ENCODE data around the gene TMEM234.
A peak's percentile ranks its signal among the peaks of the same experiment; 100 is the strongest.

The TMEM234 gene

DNA sequence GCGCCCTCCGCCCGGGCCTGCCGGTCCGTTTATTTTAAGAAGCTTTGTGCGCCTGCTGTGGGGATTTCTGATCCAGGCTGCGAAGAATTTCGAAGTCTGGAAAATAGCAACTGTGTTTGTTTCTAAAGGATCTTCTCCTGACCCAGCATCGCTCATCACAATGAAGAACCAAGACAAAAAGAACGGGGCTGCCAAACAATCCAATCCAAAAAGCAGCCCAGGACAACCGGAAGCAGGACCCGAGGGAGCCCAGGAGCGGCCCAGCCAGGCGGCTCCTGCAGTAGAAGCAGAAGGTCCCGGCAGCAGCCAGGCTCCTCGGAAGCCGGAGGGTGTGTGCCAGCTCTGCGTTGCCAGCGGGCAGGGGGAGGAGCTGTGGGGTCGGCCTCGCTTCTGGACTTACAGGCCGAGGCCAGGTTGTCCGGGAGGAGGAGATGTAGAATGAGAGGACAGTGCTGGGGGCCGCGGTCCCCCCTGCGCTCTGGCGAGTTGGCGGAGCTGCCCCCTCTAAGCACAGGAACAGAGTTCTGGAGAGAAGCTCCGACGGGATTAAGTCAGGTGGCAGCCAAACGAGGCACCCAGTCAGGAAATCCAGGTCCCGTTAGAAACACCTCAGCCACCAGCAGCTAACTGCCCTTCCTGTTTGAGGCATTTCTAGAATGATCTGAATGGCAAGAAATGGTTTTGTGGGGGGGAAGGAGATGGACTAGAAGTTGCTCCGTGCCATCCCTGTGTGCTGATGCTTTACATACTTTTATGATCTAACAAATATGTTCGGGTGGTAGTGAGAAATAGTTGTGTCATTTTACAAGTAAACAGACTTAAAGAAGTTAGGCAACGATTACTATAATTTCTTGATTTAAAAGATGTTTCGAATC is 41.7 kb downstream of the TMEM234 start:
- DNase-seq (ENCODE audit: low read depth in 1 of 2, low spot score in 1 of 2): no peak

DNA sequence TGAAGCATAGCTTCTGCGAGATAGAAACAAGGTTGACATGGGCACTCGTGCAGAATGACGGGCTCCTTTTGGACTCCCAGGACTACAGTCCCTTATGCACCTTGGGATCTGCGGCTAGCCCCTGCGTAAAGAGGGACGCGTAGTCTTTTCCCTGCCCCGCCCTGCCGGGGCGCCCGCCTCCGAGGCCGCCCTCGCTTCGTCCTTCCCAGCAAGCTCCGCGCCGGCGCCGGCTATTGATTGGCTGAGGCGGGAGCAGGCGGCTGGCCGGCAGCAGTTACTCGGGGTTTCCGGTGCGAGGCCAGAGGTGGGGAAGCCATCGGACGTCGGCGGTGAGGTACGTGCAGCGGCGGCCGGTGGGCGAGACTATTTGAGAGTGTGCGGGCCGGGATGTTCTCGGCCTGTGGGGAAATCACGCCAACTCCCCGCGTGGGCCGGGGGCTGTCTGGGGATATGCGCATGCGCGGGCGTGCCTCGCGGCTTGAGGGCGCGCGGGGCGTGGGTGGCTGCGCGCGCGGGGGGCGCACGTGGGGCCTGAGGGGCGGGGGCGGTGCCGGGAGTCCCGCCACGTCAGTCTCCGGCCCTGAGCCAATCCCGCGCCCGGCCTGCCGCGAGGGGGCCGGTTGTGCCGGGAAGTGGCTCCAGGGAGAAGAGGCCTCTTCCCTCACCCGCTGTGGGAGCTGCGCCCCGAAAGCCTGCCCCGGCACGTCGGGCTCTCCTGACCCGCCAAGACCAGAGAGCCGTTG is 42.5 kb downstream of the TMEM234 start, which contains the start of gene TXLNA:
Gene TXLNA (plus strand): TSS at position 233 of the 743 bp plus-strand sequence. CDS start 671 bp downstream, outside the sequence.
- DNase-seq (ENCODE audit: low read depth in 1 of 2, low spot score in 1 of 2): peak; percentile 77 to 86

DNA sequence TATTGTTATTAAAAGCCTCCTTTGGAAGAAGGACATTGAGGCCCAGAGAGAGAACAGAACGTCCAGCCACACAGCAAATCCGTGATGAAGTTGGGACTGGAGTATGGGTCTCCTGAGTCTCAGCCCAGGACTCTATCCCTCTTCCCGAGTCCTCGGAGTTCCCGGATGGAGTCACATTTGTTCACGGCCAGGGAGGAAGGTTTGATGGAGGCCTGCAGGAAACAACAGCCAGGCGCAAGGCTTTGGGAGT is 43.0 kb downstream of the TMEM234 start:
- DNase-seq (ENCODE audit: low read depth in 1 of 2, low spot score in 1 of 2): no peak

DNA sequence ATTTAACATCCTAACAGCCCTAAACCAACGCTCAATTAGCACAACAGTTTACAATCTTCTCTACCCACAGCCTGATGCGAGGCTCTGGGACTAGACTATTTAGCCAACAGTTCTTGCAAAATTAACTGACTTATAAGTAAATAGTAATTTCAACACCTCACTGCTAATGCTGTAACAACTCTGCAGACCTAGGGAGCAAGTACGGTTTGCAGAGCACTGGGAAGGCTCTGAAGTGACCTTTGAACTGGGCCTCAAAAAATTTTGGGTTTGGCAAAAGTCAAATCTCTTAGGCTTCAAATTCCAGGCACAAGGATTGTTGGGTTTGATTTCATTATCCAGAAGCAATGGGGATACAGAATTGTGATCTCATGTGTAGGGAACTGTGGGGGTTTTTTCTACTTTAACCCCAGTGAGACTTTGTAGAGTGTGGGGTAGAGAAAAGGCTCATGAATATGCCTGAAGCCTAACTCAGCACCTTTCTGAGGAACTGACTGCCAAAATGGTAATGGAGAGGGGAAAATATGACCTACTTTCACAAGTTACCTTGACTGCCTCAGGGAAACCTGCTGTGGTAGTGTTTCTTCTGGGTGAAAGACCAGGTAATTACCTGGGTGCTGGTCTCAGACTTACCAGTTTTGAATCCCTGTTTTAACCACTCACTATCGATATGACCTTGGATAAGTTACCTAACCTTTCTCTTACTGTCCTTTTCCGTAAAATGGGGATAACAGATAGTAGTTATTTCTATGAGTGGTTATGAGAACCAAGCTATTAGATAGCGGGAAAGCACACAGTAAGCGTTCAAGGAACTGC is 43.6 kb downstream of the TMEM234 start:
- DNase-seq (ENCODE audit: low read depth in 1 of 2, low spot score in 1 of 2): no peak

DNA sequence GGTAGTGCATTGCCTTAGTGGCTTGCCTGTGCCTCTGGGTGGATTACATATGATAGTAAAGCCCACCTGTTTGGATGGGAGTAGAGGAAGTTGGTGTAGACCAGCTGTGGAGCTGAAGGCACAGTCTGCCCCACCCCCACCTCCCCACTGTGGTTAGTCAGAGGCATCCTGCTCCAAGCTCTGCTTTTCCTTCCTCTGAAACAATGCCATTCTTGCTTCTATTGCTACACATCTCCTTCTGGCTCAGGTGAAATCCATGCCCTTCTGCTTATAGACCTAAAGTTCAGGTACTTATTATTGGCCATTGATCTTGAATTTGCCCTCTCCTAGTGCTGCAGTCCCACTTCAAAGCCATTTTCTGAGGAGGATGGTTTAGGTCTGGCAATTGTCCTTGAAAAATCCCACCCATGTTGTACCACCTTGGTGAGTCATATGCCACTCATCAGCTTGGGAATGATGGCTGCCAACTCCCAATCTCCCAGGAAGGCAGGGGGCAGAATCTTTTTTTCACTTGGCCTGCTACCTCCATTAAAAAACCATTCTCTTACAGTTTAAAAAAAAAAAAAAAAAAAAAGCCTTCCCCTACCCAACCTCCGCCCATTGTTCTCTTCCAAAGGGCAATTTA is 49.4 kb downstream of the TMEM234 start:
- no peak for DNase-seq (ENCODE audit: low read depth in 1 of 2, low spot score in 1 of 2)

DNA sequence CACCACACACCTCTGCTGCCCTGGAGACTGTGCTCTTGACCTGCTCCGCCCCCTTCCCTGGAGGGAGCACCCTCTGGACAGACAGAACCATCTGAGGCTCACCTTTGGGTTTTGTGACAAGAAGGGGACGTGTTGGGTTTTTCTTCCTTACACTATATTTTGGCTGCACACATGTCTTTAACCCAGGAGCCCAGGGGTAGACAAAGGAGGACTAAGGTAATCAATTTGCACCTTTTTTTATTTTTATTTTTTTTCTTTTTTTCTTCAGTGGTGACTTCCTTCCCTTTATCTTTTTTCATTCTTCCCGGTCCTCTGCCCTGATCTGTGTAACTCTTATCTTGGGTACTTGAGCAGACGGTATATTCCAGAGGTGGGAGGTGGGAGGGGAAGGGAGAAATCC is 51.2 kb downstream of the TMEM234 start:
- no peak for DNase-seq (ENCODE audit: low read depth in 1 of 2, low spot score in 1 of 2)

Measured in activated T-helper 1 cell treated with anti-CD3 and anti-CD28 coated beads, Interleukin-2, amount 50 U/mL, for 16 hours (primary cell).